GM12864 (cell line): ENCODE results near the gene SH3D21.

ENCODE experiments used
- DNase-seq: peaks from one replicate; pipeline ENCODE4 v3.0.0-alpha.2; 2011; ENCODE audit warnings: low read depth
- H3K4me3 ChIP-seq: 2 replicates; pipeline ENCODE4 v1.5.1; 2011; ENCODE audit warnings: mild to moderate bottlenecking, low read depth, low read length, control low read depth
- CTCF ChIP-seq: IDR thresholded peaks from 2 replicates; pipeline ENCODE4 v1.5.1; 2011; ENCODE audit warnings: low read depth, mild to moderate bottlenecking, moderate library complexity, low read length, control low read depth, inconsistent platforms; ENCODE audit errors: missing control alignments

Gene SH3D21

GRCh38 chr1:36349241-36349671, 43.1 kb downstream of the SH3D21 start:
- TF ChIP-seq CTCF: no peak
- peak; percentile 88 for DNase-seq
- no peak overlapping the region for H3K4me3 ChIP-seq

- no peak for DNase-seq
- no peak for TF ChIP-seq CTCF
- H3K4me3 ChIP-seq: no peak overlapping the region
Measured at GRCh38 chr1:36349839-36350238, 43.7 kb downstream of the SH3D21 start.

GRCh38 chr1:36350659-36351226, 44.6 kb downstream of the SH3D21 start:
- no peak for DNase-seq
- H3K4me3 ChIP-seq: no peak overlapping the region
- no peak for TF ChIP-seq CTCF

GRCh38 chr1:36351227-36351977, 45.2 kb downstream of the SH3D21 start:
- H3K4me3 ChIP-seq: no peak overlapping the region
- DNase-seq: no peak
- no peak for TF ChIP-seq CTCF

- no peak overlapping the region for H3K4me3 ChIP-seq
- DNase-seq: no peak
- TF ChIP-seq CTCF: no peak
Measured at GRCh38 chr1:36352125-36352909, 46.1 kb downstream of the SH3D21 start.

- H3K4me3 ChIP-seq: no peak overlapping the region
- no peak for TF ChIP-seq CTCF
- DNase-seq: no peak
Measured at GRCh38 chr1:36352910-36353878, 47.0 kb downstream of the SH3D21 start.
